ENCODE measurements around the gene SULT1E1. TPM values are rescaled to one million over a fixed set of nuclear protein-coding genes. Genes with fewer than 3 reads are reported as not detected.

Gene SULT1E1
- total RNA-seq, 1 donor from 2014 or later: not detected

GRCh38 chr4:69896530-69897116, 36.7 kb upstream of the SULT1E1 start:
- H3K36me3 ChIP-seq: no peaks in the 10 kb centered on the region
- no peaks in the 10 kb centered on the region for H4K20me1 ChIP-seq (ENCODE audit: low read depth)
- H3K4me3 ChIP-seq: no peak overlapping the region
- Mint-ChIP-seq H3K4me1 (no peaks in the 10 kb centered on the region), H3K4me3 (no peak overlapping the region), H3K27me3 (ENCODE audit: insufficient read depth, low read depth) (no peaks in the 10 kb centered on the region), H3K27ac (no peak overlapping the region), H3K9me3 (no peaks in the 10 kb centered on the region), H3K36me3 (no peaks in the 10 kb centered on the region)
- H3K4me1 ChIP-seq: no peaks in the 10 kb centered on the region
- H3K4me2 ChIP-seq: no peak overlapping the region
- peak overlapping the region; percentile 66 for H2AFZ ChIP-seq (replicated peaks)
- TF ChIP-seq EZH2 (IDR thresholded peaks at IDR 0.05): no peak
- TF ChIP-seq EZH2phosphoT487 (IDR thresholded peaks at IDR 0.05): no peak
- peak; percentile 74 for TF ChIP-seq CTCF (IDR thresholded peaks at IDR 0.05)
- H3F3A ChIP-seq (ENCODE audit: low read depth): no peaks in the 10 kb centered on the region
- H3K79me2 ChIP-seq (ENCODE audit: low read depth): no peaks in the 10 kb centered on the region
- DNase-seq (ENCODE audit: low spot score): peak; percentile 28
- no peaks in the 10 kb centered on the region for H3K27me3 ChIP-seq
- no peak overlapping the region for H3K9ac ChIP-seq
- H3K9me3 ChIP-seq (ENCODE audit: low read depth): no peaks in the 10 kb centered on the region
- H3K27ac ChIP-seq: no peak overlapping the region

- TF ChIP-seq CTCF (IDR thresholded peaks at IDR 0.05): no peak
- no peak for TF ChIP-seq EZH2phosphoT487 (IDR thresholded peaks at IDR 0.05)
- TF ChIP-seq EZH2 (IDR thresholded peaks at IDR 0.05): no peak
- Histone ChIP-seq H3K4me2 (no peak overlapping the region), H2AFZ (replicated peaks) (no peak overlapping the region), H4K20me1 (ENCODE audit: low read depth) (no peaks in the 10 kb centered on the region), H3F3A (ENCODE audit: low read depth) (no peaks in the 10 kb centered on the region), H3K27ac (no peak overlapping the region), H3K9me3 (ENCODE audit: low read depth) (no peaks in the 10 kb centered on the region), H3K9ac (no peak overlapping the region), H3K27me3 (no peaks in the 10 kb centered on the region), H3K4me1 (no peaks in the 10 kb centered on the region), H3K79me2 (ENCODE audit: low read depth) (no peaks in the 10 kb centered on the region), H3K4me3 (no peak overlapping the region), H3K36me3 (no peaks in the 10 kb centered on the region)
- Mint-ChIP-seq H3K36me3 (no peaks in the 10 kb centered on the region), H3K27me3 (ENCODE audit: insufficient read depth, low read depth) (no peaks in the 10 kb centered on the region), H3K4me3 (no peak overlapping the region), H3K27ac (no peak overlapping the region), H3K9me3 (no peaks in the 10 kb centered on the region), H3K4me1 (no peaks in the 10 kb centered on the region)
- DNase-seq (ENCODE audit: low spot score): no peak
Measured at GRCh38 chr4:69894721-69895120, 34.8 kb upstream of the SULT1E1 start.

- Histone ChIP-seq H3K79me2 (ENCODE audit: low read depth) (no peaks in the 10 kb centered on the region), H3K36me3 (no peaks in the 10 kb centered on the region)
Measured at GRCh38 chr4:69894186-69894585, 34.2 kb upstream of the SULT1E1 start.

More at GRCh38 chr4:69894186-69894585, 34.2 kb upstream of the SULT1E1 start:
- no peak overlapping the region for H3K4me3 ChIP-seq
- H2AFZ ChIP-seq (replicated peaks): no peak overlapping the region
- H3F3A ChIP-seq (ENCODE audit: low read depth): no peaks in the 10 kb centered on the region
- H4K20me1 ChIP-seq (ENCODE audit: low read depth): no peaks in the 10 kb centered on the region
- Mint-ChIP-seq H3K4me1 (no peaks in the 10 kb centered on the region), H3K4me3 (no peak overlapping the region), H3K36me3 (no peaks in the 10 kb centered on the region), H3K27me3 (ENCODE audit: insufficient read depth, low read depth) (no peaks in the 10 kb centered on the region), H3K27ac (no peak overlapping the region), H3K9me3 (no peaks in the 10 kb centered on the region)
- no peaks in the 10 kb centered on the region for H3K27me3 ChIP-seq
- TF ChIP-seq CTCF (IDR thresholded peaks at IDR 0.05): no peak
- TF ChIP-seq EZH2phosphoT487 (IDR thresholded peaks at IDR 0.05): no peak
- TF ChIP-seq EZH2 (IDR thresholded peaks at IDR 0.05): no peak
- no peak overlapping the region for H3K9ac ChIP-seq
- H3K4me1 ChIP-seq: no peaks in the 10 kb centered on the region
- H3K9me3 ChIP-seq (ENCODE audit: low read depth): no peaks in the 10 kb centered on the region
- no peak for DNase-seq (ENCODE audit: low spot score)
- no peak overlapping the region for H3K4me2 ChIP-seq
- H3K27ac ChIP-seq: no peak overlapping the region
